ENCODE results near the gene RNPS1.

RNPS1 gene

GRCh38 chr16:2205967-2206313, 62.0 kb downstream of the RNPS1 start:
- no peak for TF ChIP-seq CTCF (IDR thresholded peaks at IDR 0.05; ENCODE audit: low read depth, low read length)
- H3K4me3 ChIP-seq (ENCODE audit: low read depth, low read length) = peak overlapping the region; percentile 80
- in situ Hi-C loops (cut with HindIII; ENCODE audit: low sequenced_read_pairs) = no loop called here
- no peak for DNase-seq (ENCODE audit: low read depth, low spot score)

DNA sequence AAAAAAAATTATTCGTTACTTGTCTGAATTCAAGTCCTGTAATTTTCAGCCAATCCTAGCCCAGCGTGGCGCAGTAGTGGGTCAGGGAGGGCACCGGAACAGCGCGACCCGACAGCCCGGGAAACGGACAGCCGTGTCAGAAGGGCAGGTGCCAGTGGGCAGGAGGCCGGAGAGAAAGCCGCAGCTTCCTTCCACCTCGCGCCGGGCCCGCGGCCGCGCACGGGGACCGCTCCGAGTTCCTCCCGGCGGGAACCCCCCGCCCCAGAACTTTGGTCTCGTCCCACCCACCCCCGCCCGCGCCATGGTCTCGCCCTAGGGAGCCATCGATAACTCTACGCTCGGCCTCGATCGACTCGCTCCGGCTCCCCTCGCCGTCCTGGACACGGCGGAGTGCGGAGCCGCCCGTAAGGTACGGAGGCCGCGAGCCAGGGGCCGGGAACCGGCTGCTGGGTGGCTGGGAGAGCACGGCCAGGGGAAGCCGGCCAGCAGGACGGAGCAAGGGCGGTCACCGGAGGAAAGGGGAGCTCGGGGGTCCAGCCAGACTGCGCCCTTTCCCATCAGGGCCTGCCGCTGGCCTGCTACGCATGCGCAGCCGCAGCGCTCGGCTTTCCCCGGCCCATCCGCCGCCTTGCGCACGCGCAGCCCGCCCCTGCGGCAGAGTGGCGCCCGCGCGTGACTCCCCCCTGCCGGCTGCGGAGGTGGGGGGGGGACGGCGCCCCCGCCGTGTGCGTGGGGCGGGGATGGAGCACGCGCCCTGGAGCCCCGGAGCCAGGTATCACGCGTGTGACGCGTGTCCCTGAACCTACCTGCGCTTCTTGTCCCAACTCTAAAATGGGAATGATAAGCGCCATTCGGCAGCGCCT, 62.6 kb downstream of the RNPS1 start, which contains the start of gene MLST8:
Gene MLST8 (plus strand): TSS at position 351 of the 863 bp plus-strand sequence. CDS start 632 bp downstream, outside the sequence.
- peak within 1 kb of the TSS; percentile 80 for H3K4me3 ChIP-seq (ENCODE audit: low read depth, low read length)
- in situ Hi-C loops (cut with HindIII; ENCODE audit: low sequenced_read_pairs) = no loop called here
- no peak for TF ChIP-seq CTCF (IDR thresholded peaks at IDR 0.05; ENCODE audit: low read depth, low read length)
- DNase-seq (ENCODE audit: low read depth, low spot score) = peak; percentile 89

- peak overlapping the region; percentile 80 for H3K4me3 ChIP-seq (ENCODE audit: low read depth, low read length)
- no peak for TF ChIP-seq CTCF (IDR thresholded peaks at IDR 0.05; ENCODE audit: low read depth, low read length)
- DNase-seq (ENCODE audit: low read depth, low spot score) = no peak
- in situ Hi-C loops (cut with HindIII; ENCODE audit: low sequenced_read_pairs) = no loop called here
Observed at GRCh38 chr16:2204416-2205103, 63.4 kb downstream of the RNPS1 start.

Data from astrocyte of the spinal cord (primary cell).